Measurements from ENCODE around the gene C18orf54.

C18orf54 gene

GRCh38 chr18:54387631-54388030 lies 29.9 kb downstream of the C18orf54 start:
- DNase-seq = no peak

- peak; percentile 39 for DNase-seq
Observed at GRCh38 chr18:54388203-54389142, 30.8 kb downstream of the C18orf54 start.

GRCh38 chr18:54389143-54389505 lies 31.4 kb downstream of the C18orf54 start:
- DNase-seq = no peak

- DNase-seq = no peak
Observed at GRCh38 chr18:54390838-54391237, 33.1 kb downstream of the C18orf54 start.

- no peak for DNase-seq
Observed at GRCh38 chr18:54392543-54393023, 34.9 kb downstream of the C18orf54 start.

GRCh38 chr18:54393648-54394294 lies 36.1 kb downstream of the C18orf54 start:
- no peak for DNase-seq

- DNase-seq = no peak
Observed at GRCh38 chr18:54396760-54397159, 39.1 kb downstream of the C18orf54 start.

- DNase-seq = no peak
Observed at GRCh38 chr18:54405290-54405689, 47.6 kb downstream of the C18orf54 start.

- no peak for DNase-seq
Observed at GRCh38 chr18:54411781-54412180, 54.1 kb downstream of the C18orf54 start.

GRCh38 chr18:54415086-54415485 lies 57.4 kb downstream of the C18orf54 start:
- no peak for DNase-seq

- DNase-seq = no peak
Observed at GRCh38 chr18:54416436-54416835, 58.7 kb downstream of the C18orf54 start.

GRCh38 chr18:54423831-54424230 lies 66.1 kb downstream of the C18orf54 start:
- no peak for DNase-seq

GRCh38 chr18:54426085-54426665 lies 68.5 kb downstream of the C18orf54 start:
- DNase-seq = no peak

All from stimulated activated CD4-positive, alpha-beta T cell treated with anti-CD3 and anti-CD28 coated beads, Interleukin-1b, Interleukin-23, amount 100 ng/mL, for 48 hours (primary cell).